Forelimb muscle (tissue), 1 donor: ENCODE measurements around the gene CEBPG. TPM values are rescaled to one million over a fixed set of nuclear protein-coding genes. Genes with fewer than 3 reads are reported as not detected.

Source experiments
- DNase-seq: peaks from one replicate; pipeline ENCODE4 v3.0.0-alpha.2; 2013; ENCODE audit warnings: low read depth
- polyA plus RNA-seq: library from polyadenylated mRNA; unstranded; fragments of 120-200 nt; gene quantifications from one replicate; pipeline ENCODE4 v1.2.1, GENCODE V29; 2013; ENCODE audit not compliant: insufficient read length

CEBPG gene
- polyA plus RNA-seq, 1 donor = 19.4 TPM

DNA sequence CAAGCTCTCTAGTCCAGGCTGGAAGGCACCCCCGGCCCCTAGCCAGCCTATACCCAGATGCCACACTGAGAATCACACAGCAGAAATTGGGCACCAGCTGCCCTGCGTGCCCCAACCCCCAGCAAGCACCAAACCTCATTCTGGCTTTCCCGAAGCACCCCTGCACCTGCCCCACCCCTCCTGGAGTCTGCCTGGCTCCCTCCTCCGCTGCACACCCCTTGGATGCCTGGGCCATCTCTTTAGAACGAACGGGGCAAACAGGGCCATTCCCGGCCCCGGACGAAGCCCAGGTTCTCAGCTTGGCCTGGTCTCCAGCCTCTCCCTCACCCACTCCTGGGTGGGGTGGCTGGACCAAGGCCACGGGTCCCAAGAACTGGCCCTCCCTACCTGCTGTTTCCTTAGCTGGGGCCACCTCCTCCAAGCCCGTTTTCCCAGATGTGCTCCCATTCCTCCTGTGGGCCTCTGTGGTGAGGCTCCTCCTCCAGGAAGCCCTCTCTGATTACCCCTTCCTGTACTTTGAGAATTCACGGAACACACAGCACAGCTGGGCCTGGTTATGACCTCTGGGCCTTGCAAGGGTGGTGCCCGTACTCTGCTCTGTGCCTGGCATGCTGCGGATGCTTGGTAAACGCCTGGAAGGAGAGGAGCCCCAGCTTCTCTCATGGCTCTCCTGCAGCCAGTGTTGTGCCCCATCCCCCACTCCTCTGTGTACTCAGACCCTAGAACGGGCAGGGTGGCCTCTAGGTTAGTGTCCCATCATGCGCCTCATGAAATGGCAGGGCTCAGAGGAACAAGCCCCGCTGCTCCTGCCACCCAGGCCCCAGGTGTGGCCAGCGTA lies 21.4 kb downstream of the CEBPG start:
- no peak for DNase-seq

DNA sequence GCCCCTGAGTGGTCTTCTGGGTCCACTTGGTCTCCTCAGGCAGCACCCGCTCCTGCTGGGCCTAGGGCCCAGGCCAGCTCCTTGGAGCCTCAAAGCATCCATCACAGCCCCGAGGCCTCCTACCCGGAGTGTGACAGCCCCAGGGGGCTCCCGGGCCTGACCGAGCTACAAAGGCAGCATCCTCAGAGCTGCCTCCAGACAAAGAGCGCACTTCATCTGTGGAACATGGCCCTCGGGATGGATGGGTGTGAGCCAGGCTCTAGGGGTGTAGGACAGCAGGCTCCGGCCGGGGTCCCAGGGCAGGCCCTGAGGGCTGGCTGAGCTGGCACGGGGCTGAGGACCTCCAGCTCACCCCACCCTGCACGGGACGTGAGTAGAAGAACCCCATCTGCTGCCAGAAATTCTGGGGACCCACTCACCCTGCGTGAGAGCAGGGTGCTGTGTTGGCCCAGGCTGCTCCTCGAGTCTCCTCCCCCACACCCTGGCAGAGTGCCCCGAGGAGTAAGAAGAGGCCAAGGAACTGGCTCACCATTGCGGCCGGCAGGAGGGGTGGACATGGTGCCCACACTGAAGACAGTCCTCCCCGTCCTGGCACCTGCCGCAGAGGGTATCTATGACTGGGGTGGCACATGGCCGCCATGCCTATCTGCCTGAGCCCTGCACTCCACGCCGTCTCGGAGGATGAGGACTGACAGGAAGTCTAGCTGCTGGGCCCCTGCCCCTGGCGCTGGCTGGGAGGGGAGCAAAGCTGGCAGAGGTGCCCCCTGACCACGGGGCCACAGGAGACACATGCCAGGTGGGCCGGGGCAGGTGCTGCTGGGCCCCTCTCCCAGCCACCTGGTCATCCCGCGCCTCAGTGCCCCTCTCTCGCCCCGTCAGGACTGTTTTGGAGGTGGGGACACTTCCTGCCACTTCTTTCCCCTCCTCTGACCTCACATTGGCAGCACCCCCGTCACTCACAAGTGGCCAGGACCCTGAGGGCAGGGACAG lies 22.3 kb downstream of the CEBPG start:
- no peak for DNase-seq

DNA sequence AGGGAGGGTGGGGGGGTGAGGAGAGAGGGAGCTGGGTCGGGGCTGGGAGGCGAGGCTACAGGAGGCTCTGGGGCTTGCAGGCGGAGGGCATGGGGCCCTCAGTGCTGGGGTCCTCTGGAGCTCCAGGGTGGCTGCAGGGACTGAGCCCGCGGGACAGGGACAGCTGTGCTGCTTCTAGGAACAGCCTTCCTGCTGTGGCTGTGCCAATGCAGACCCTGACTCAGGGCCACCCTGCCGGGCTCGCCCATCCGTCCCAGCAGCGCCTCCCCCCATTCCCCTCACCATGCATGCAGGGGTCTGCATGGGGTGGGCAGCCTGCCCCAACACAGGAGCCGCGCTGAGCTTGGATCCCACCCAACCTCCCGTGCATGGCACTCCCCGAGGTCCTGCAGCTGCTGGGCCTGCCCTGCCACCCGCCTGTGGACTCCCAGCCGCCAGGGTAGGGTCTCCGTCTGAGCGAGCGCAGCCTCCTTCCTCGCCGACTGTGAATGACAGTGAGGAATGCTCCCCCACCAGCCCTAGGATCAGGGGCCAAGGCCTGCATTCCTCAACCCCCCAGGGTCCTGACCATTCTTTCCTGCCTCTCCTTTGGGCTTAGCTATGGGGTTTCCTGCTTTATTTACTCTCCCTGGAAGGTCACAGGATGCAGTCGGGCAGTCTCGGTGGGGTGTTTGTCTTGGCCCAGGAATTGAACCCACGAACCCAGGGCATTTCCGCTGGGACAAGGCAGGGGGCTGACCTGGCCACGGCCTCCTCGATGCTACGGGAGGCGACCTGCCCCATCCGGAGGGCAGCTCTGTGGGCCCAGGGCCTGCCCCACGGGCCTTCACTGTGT lies 23.4 kb downstream of the CEBPG start:
- no peak for DNase-seq

DNA sequence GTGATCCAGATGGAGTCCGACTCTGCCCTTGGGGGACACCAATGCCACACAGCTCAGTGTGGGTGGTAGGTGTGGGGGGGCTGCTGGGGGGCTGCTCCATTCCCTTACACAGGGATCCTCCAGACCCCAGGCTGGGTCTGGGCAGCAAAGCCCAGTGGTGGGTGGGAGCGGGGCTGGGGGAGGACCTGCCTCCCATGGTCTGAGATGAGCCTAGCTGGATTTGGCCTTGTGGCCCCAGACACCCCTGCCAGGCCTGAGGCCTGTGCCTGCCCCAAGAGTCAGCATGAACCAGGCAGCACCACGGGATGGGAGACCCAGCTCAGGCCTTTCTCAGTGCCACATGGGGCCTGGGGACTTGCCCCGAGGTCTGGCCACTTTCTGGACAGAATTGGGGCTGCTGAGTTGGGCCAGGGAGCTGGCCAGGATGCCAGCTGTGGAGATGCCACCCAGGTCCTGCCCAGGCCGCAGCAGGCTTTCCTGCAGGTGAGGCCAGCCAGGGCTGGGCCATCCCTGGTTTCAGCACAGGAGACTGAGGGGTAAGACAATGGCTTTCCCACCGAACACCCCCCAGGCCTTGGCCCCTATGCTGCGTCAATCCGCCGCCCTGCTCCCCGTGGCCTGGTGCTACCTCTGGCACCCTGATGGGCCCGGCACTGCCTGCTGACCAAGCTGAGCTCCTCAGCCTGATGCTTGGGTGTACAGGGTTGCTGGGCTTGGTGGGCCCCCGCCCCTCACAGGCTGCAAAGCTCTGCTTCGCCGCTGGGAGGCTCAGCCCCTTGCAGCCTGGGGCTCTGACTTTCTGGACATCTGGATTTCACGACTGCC lies 24.2 kb downstream of the CEBPG start:
- no peak for DNase-seq

DNA sequence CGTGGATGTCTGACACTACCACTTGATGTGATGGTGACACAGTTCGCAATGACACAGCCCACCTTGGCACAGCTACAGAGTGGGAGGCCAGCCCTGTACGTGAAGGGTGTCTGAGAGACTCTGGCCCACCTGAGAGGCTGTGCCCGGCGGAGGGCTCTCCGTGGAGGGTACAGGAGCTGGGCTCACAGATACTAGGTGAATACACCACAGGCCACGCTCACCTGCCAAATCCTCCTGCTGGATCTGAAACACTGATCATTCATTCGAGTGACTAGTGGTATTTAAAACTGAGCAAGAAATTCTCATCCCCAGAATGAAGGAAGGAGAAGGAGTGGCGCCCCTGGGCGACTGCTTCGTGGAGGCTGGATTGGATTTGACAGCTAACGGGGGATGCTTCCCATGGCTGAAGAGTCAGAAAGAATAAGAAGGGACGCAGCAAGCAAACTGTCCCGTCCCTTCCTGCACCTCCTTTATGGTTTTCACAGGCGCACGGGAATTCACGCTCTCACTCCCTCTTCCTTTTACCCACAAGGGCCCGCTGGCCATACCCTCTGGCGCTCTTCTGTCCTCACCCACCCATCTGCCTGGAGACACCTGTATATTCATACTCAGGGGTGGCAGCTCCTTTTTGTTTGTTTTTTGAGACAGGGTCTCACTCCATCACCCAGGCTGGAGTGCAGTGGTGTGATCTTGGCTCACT lies 25.0 kb downstream of the CEBPG start:
- no peak for DNase-seq

DNA sequence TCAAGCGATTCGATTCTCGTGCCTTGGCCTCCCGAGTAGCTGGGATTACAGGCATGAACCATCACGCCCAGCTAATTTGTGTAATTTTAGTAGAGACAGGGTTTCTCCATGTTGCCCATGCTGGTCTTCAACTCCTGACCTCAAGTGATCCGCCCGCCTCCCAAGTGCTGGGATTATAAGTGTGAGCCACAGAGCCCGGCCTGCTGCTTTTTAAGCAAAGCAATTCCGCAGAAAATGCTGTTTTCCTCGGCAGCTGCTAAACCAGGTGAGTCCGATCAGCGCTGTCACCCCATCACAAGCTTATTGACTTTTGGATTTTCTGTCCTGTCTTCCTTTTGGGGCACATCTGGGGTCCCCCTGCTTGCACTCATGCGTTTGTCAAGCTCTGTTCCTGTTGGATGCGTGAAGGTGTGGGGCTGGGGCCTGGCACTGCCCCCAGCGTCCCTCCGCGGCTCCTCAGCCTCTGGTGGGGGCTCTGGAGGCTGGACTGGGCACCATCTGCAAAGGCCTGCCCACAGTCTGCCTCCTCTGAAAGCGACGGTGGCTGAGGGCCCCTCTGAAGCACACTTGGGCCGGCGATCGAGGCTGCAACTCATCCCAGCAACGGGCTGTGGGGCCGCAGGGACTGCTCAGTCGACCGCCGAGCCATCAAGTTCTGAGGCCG lies 25.7 kb downstream of the CEBPG start:
- DNase-seq = no peak

DNA sequence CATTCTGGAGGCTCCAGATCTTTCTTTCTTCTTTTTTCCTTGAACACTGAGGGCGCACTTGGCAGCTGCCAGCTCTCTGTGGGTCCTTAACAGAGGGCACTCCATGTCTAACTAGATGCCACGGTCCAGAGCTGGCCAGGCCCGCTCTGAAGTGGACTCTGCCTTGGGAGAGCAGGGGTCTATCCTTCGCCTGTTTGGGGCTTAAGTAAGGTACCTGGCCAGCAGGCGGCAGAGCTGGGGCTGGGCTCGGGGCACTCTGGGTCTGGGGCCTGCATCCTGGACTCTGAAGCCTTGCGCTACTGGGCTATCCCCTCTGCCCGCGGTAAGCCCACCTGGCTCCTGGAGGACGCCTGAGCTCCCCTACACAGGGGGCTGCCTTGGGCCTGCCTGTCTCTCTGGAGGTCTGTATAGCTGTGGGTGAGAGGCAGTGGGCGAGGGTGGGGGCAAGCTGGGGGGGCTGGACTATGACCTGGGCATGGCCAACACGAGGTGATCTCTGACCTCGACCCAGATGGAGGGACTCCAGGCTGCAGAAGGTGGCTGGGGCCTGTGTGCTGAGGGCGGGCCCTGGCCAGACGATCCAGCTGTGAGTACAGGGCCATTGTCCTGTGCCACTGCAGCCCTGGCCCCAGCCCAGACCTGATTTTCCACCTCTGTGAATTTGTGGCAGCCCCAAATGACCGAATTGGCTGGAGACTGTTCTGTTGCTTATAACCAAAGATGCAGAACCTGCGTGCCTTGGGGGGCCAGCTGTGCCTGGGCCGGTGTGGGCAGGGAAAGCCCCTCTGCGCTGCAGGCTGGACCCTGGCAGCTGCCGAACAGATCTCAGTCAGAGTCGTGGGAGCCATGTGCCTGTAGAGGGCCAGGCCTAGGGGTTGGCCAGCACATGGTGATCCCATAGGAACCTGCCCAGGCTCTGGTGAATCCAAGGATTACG lies 26.5 kb downstream of the CEBPG start:
- DNase-seq = no peak

DNA sequence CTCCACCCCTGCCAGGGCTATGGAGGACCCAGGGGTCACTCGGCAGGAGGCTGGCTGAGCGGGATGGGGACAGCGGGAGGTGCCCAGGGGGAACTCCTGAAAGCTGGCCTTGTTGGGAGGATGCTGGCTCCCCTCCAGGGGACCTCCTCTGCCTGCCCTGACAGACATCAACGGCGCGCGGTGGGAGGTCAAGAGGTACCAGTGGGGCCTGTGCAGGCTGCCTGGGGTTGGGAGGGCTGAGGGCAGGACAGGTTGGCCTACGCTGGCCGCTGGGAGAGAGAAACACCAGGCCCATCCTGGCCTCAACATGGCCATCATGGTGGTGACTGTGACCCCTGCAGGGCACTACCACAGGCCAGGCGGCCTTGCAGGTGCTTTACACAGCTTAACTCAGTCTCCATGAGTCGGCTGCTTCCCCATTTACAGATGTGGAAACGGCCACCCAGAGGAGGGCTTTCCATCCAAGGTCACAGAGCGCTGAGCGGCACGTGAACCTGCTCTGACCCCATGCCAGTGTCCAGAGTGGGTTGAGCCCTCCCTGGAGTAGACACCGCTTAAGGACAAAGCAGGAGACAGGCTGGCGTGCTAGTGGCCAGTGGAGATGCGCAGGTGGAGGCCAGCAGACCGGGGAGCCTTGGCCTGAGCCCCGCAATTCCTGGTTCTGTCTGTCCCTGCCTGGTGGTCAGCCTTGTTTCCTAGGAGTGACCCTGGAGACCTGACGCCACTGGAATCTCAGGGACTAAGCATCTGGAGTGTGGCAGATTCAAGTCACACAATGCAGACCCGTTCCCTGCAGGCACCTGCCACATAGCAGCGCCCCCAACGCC lies 27.6 kb downstream of the CEBPG start:
- no peak for DNase-seq

DNA sequence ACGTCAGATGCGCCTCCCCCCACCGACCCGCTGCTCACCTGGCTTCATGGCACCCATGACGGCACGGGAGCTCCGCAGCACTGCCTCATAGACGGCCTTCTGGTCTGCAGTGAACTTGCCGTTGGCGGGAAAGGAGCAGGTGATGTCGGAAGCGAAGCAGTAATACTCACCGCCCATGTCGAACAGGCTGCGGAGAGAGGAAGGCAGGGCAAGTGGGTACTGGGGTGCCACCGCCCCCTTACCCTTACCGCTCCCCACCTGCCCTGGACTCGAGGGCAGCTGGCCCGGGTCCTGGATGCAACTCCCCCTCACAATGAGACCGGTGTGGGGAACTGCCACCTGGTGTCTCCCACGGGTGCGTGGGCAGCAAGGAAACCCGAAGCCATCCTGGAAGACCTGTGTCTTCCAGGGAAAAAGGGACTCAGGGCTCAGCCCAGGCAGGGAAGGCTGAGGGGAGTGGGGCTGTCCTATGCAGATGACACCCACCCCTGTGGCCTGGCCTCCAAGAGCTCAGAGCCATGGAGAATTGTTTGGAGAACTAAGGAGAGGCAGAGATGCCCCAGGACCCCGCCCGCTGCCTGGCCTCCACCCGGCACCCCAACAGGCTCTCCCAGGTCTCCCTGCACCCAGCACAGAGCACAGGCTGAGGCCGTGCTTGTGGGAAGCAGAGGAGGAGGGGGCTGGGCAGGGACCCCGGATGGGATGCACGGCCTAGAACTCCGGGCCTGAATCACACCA lies 28.3 kb downstream of the CEBPG start:
- DNase-seq = no peak

DNA sequence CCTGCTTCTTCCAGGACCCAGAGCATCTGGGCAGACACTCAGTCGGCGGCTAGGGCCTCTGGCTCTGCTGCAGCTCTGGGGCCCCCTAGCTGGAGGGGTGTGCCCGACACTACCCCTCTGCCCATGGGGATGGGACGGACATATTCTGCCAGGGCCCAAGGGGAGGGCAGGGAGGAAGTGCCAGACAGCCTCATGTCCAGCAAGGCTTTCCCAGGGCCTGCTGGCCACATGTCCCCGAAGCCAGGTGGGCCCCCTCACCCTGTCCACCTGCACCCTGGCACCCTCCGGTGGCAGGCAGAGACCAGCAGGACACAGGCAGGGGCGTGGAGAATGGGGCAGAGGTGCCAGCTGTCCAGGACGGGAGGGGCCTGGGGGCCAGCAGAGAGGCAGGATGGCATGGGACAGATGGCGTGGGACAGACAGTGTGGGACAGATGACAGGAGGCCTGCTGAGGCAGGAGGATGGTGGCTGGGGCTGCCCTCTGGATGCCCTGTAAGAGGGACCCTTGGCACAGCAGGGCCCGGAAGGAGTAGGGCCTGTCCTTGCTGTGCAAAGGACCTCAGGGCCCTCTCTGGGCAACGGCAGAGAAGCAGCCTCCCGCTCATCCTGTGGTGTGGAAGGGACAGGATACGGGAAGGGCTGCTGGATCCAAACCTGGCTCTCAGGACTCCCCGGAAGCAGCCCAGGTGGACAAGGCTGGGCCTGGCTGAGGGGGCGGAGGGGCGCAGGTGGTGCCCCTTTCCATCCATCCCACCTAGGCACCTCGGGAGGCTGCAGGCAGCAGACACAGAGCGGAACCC lies 29.1 kb downstream of the CEBPG start:
- DNase-seq = no peak

DNA sequence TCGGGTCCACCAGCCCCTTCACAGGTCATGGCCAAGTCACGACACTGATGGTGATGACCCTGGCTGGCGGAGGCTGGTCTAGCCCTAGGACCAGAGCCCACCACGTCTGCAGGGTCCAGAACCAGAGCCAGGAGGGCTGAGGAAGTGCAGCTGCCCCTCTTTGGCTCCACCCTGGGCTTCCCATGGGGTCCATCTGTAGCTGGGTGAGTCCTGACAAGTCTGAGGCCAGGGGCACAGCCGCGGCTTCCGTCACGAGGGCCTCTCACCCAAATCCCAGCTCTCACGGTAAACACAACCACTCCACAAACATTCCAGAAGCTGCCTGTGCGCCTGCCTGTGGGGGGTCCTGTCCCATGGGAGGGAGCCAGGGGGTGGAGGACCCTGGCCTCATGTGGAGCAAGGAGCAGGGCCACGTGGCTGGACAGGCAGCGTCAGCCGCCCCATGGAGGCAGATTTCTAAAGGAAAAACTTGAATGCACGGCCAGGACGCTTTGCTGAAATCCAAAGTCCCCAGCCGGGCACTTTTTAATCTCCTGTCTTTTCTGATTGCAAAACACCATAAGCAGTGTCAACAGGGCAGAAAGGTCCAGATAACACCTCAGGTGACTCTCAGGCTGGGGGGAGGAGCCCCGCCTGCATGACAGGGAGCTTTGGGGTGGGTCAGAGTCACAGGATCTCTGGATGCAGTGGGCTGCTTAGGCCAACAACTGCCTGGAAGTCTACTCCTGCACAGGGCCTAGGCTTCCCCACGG lies 29.9 kb downstream of the CEBPG start:
- no peak for DNase-seq

DNA sequence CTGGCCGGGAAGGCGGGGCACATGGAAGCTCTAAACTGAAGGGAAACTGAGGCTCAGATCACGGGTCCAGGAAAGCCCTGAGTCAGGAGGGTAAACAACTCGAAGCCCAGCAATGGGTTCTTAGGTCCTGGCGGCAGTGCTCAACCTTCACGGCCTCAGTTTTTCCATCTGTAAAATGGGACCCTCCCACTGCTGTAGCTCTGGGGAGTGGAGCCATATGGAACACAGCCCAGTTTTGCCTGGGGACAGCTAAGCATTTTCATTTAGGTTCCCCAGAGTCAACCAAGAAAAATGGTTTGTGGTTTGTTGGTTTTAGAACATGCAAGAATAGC lies 30.4 kb downstream of the CEBPG start:
- no peak for DNase-seq

DNA sequence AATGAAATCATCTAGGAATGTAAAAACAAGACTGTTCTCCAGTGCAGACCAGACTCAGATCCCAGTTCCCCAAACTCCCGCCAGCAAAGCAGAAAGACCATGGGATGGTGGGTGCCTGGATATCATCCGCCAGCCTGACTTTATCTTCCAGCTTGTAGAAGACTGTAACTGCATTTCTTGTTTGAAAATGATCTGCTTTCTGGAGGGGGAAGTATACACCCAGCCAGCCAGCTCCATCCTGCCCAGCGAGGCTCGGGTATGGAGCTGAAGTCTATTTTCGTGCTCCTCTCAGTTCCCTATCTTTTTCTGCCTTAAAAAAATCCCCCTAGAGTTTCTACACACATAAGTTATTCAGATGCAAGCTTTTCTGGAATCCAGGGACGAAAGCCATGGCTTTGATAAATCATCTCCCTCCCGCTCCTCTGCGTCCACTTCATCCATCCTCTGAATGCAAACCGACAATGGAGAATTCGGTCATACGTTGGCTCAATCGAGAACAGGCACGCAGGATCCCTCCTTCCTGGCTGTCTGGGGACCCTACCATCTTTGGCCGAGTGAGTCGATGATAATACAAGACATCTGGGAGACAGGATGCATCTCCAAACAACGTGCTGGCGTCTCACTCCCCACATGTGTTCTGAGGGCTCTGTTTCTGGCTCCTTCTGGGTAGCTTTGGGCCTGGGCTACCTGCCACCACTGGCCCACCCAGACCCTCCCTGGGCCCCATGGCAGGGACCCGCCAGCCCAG lies 31.2 kb downstream of the CEBPG start:
- DNase-seq = peak; percentile 88

DNA sequence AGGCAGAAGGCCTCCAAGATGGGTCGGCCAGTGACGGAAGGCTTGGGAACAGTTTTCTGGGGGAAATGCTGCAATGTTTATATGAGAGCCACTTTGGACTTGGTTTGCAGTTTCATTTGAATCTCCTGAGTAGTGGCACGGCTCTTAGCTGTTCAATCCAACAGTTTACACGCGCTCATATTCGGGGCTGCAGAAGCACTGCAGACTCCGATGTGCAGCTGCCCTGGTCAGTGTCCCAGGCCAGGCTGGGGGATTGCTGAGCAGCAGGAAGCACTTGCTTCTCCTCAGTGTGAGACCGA lies 31.7 kb downstream of the CEBPG start:
- peak; percentile 60 for DNase-seq
